ENCODE results near the gene NRSN2.
A peak's percentile ranks its signal among the peaks of the same experiment; 100 is the strongest.
"Not testable (repeated sequence)": the region's sequence is repeated elsewhere in the genome, so short reads cannot be mapped to it uniquely, and the experiment has no call there.

Gene NRSN2

GRCh38 chr20:325045-325888 is 21.6 kb upstream of the NRSN2 start, which contains the start of gene SOX12:
Gene SOX12, plus strand, starts transcription at chr20:325552. Its CDS starts 373 bp downstream, at chr20:325925.
- peak; percentile 99 for DNase-seq

GRCh38 chr20:325889-326644 is 20.8 kb upstream of the NRSN2 start:
- peak; percentile 56 for DNase-seq

DNA sequence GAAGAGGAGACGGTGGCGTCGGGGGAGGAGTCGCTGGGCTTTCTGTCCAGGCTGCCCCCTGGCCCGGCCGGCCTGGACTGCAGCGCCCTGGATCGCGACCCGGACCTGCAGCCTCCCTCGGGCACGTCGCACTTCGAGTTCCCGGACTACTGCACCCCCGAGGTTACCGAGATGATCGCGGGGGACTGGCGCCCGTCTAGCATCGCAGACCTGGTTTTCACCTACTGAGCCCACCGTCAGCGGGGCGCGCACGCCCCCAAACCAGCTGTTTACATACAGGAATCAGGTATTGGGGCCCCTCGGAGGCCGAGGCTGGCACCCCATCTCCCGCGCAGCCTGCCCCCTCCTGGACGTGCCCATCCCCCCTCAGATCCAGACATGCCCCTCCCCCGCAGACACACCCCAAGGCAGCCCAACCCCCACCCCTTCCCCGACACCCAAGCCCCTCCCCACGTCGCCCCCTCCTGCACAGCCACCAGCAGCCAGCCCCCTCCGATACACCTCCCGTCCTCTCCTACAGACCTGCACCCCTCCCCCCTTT is 20.2 kb upstream of the NRSN2 start:
- no peak for DNase-seq

- peak; percentile 69 for DNase-seq
Observed at GRCh38 chr20:327186-328026, 19.5 kb upstream of the NRSN2 start.

GRCh38 chr20:328027-328974 is 18.6 kb upstream of the NRSN2 start:
- no peak for DNase-seq

GRCh38 chr20:328975-329695 is 17.8 kb upstream of the NRSN2 start:
- no peak for DNase-seq

DNA sequence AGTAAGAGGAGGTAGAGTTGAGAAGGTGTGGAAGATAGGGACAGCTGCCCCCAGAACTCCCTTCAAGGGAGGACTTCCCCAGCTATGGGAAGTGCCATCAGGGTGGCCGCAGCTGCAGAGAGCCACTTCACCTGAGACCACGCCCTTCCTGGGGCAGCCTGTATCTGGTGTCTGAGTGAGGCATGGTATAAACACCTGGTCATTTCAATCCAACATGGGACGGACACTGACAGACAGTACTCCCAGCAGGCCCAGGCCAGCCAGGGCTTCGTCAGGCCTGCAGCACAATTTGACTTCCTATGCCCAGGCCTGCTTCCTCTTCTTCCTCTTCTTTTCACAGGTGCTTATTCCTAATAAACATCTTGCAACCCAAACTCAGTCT is 17.1 kb upstream of the NRSN2 start:
- no peak for DNase-seq

DNA sequence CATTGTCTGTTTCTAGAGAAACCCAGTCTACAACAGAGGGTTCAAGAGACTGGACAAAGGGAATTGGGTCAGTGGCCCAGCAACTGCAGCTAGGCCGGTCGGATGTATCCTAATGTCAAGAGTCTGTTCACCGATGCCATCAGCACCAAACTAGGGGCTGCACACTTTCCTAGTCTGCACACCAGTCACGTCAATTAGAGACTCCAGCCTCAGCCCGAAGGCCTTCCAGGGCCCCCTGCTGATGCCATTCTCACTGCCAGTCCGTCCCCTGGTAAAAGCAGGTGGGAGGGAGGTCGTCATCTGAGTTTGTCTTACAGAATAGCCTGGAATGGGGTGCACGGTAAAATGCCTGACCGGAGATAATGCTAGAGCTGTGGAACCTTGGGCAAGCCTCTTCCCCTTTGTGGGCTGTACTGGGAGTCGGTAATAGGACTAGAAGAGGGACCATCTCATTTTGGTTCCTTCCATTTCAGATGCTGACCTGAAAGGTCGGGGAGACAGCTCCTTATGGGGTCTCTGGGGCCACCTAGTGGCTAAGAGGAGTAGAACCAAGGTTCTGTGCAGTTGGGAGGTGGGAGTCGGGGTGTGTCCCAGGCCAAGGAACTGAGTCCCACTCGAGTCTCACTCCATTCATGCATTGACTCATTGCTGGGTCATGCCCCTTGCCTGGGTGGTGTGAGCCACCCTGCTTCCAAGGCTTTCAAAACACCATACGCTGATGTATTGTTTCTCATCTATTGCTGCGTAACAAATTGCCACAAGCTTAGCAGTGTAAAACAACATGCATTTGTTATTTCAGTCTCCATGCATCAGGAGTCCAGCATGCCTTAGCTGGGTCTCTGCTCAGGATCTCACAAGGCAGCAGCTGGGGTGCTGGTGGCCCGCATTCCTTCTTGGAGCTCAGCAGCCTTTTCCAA is 16.4 kb upstream of the NRSN2 start:
- DNase-seq, result peak; percentile 53

DNA sequence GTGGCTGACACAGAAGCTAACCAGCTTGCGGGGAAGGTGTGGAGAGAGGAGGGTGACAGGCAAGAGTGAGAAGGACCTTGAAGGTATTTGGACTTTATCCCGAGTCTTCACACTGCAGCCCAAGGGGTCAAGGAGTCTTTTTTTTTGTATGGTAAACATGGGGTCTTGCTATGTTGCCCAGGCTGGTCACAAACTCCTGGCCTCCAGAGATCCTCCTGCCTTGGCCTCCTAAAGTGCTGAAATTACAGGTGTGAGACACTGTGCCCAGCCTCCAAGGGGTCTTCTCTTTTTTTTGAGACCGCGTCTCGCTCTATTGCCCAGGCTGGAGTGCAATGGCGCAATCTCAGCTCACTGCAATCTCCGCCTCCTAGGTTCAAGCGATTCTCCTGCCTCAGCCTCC is 12.3 kb upstream of the NRSN2 start:
- no peak for DNase-seq

DNA sequence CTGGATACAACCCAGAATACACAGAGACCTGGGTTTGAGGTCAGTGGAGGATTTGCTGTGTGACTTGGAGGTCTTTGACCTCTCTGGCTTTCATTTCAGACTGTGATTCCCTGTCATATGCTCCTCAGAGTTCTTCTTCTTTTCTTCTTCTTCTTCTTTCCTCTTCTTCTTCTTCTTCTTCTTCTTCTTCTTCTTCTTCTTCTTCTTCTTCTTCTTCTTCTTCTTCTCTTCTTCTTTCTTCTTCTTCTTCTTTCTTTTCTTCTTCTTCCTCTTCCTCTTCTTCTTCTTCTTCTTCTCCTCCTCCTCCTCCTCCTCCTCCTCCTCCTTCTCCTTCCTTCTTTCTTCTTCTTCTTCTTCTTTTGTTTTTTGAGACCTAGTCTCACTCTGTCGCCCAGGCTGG is 10.9 kb upstream of the NRSN2 start:
- not testable (repeated sequence) for DNase-seq

- peak; percentile 68 for DNase-seq
Observed at GRCh38 chr20:341682-342081, 5.2 kb upstream of the NRSN2 start.

DNA sequence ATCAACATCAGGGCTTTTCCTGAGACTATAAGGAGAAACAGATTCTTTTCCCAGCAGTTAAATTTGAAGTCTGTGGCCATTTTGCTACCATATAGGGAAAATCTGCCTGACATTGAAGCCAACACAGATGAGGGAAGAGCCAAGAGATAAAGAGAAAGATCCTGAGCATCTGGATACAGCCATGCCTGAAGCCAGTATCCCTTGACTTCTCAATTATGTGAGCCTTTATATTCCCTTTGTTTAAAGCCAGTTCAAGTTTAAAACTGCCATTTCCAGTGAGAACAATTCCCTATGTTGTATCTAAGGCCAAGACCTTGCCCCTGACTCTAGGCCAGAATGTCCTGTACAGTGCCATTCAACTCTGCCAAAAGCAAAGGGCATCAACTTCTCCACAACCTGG is 3.8 kb upstream of the NRSN2 start:
- DNase-seq, result no peak

DNA sequence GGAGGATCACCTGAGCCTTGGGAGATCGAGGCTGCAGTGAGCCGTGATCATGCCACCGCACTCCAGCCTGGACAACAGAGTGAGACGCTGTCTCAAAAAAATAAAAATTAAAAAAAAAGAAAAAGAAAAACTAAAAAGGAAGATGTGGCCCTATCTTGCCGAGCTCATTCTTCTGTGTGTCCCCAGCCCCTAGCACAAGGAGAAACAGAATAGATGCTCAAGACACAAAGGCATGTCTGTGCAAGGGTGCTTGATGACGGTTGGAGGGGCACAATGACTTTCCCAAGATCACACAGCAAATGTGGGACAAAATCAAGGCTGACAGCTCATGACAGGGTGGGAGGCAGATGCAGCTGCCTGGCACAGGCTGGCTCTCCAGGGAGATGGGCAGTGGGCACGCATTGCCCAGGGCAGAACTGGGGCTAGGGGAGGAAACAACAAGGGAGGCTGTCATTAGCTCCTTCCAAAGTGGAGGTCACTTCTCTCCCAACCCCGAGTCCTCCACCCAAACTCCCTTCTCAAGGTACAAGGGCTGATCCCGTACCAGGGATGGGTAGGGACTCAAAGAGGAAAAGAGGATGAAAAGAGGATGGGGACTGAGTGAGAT is 775 bp upstream of the NRSN2 start:
- no peak for DNase-seq

- no peak for DNase-seq
Observed at GRCh38 chr20:347317-347639, 367 bp downstream of the NRSN2 start.

DNA sequence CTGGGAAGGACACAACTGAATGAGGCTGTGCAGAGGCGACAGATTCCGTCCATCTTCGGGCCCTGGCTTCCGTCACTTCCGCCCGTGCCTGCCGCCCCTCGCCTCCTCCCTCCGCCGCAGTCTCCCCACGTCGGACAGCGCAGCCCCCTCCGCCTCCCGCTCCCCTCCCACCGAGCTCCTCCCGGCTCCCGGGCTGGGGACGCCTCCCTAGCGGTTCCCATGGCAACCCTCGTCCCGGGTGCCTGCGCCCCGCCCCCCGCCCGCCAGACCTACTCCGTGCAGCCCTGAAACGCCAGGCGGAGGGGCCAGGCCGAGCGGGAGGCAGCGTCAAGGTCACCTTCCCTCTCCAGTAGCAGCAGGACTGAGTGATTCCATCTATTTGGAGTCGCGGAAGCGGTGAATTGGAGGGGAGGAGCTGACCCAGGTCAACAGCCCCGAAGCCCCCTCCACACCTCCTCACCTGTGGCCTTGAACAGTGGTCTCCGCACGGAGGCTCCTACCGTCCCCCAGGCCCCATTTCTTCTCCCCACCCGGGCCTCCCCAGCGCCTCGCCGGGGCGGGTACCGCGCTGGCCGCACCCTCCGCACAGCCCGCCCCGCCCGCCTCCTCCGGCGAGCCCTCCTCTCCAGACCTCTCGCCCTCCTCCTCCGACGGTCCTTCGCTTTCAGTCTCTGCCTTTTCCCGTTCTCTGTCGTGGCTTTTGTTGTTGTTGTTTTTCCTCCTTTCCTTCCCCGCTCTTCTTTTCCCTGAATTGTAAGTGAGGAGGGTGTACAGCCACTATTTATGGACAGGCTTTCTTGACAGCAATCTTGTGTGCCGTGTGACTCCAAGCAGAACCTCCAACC is 951 bp downstream of the NRSN2 start:
- DNase-seq, result peak; percentile 58

DNA sequence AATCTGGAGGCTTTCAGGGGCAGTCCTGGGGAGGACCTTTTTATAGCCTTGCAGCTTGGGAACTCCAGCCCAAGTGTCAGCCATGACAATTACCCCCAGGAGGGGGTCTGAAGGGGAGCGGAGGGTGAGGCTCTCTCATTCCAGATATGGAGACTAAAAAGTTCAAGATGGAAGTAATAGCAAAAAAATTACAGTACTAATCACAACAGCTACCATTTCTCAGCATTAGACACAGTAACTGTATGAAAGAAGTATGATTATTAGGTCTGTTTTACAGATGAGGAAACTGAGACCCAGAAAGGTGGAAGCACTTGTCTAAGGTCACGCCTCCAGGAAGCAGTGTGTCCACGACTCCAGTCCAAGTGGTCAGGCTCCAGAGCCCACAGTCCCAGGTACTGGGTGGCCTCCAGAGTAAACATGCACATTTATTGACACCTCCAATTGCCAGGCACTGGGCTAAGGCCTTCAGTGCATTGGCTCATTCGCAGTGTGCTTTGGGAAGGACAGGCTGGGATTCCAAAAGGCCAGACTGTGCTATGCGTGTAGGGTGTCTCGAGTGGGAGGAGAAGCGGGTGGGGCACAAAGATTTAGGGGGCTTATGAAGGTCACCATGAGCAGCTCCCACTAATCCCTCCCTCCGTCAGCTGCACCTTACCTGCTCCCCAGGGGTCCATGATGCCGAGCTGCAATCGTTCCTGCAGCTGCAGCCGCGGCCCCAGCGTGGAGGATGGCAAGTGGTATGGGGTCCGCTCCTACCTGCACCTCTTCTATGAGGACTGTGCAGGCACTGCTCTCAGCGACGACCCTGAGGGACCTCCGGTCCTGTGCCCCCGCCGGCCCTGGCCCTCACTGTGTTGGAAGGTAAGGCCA is 2.3 kb downstream of the NRSN2 start:
- DNase-seq, result no peak

DNA sequence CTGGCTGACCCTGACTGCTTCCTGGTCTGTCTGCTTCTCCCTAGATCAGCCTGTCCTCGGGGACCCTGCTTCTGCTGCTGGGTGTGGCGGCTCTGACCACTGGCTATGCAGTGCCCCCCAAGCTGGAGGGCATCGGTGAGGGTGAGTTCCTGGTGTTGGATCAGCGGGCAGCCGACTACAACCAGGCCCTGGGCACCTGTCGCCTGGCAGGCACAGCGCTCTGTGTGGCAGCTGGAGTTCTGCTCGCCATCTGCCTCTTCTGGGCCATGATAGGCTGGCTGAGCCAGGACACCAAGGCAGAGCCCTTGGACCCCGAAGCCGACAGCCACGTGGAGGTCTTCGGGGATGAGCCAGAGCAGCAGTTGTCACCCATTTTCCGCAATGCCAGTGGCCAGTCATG is 6.3 kb downstream of the NRSN2 start:
- no peak for DNase-seq

Data from stimulated activated CD4-positive, alpha-beta T cell treated with anti-CD3 and anti-CD28 coated beads, Interleukin-4, amount 100 ng/mL, for 1 hour (primary cell).